HG03175 (cell line): ENCODE data around the gene PRKRIP1.
"Not testable (repeated sequence)": the region's sequence is repeated elsewhere in the genome, so short reads cannot be mapped to it uniquely, and the experiment has no call there.

Experiments
- ATAC-seq: cut with Tn5 transposase; IDR thresholded peaks from one replicate; pipeline ENCODE4 v1.9.1; 2021; ENCODE audit warnings: mild to moderate bottlenecking, moderate library complexity; ENCODE audit not compliant: unreplicated experiment

PRKRIP1 gene

DNA sequence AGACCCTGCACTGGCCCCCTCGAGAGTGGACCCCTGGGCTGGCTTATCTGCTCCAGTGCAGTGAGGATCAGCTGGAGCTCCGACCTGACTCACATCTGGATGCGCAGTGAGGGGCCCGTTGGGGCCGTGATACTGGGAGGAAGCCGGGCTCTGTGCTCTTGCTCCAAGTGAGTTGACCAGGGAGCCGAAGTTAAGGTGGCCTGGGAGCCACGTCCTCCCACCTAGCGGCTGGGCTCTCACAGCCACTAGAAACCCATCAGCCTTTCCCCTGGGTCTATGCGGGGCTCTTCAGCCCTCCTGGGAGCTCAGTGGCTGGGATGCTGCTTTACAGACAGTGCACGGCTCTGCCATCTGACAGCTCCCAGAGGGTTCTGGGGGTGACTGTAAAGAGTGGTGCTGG lies 59.4 kb downstream of the PRKRIP1 start:
- no peak for ATAC-seq

DNA sequence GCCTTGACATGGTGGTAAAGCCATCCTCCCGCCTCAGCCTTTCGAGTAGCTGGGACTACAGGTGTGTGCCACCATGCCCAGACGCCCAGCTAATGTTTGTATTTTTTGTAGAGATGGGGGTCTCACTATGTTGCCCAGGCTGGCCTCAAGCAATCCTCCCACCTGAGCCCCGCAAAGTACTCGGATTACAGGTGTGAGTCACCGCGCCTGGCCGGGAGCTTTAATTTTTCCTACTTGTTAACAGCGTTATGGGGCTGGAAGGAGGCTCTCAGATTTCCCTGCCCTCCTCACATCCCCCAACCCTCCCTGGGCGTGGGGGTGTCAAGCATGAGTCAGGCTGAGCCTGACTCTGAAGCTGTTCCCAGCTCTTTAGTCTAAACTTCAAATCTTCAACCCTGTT lies 60.2 kb downstream of the PRKRIP1 start:
- no peak for ATAC-seq

DNA sequence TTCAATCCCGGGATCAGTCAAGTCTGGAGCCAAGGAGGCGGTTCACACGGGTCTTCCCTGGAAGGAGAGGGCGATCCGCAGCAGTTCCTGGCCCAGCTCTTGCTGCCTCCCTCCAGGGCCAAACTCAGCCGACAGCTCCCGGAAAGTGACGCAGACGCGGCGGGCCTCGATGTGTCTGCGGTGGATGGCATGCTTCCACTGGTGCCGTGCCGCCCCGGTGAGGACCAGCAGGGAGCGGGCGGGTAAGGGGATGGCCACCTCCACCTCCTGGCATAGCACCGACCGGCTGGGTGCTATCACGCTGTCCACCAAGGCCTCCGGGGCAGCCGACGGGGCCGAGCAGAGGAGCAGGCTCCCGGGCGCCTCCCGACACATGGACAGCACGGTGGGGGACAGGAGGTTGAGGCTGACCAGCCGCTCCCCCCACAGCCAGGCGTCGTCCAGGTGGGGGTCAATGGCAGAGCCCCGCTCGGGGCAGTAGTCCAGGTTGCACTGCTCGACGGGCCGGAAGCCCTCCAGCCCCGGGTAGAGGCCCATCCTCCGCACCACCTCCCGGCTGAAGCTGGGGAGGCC lies 61.3 kb downstream of the PRKRIP1 start:
- no peak for ATAC-seq

DNA sequence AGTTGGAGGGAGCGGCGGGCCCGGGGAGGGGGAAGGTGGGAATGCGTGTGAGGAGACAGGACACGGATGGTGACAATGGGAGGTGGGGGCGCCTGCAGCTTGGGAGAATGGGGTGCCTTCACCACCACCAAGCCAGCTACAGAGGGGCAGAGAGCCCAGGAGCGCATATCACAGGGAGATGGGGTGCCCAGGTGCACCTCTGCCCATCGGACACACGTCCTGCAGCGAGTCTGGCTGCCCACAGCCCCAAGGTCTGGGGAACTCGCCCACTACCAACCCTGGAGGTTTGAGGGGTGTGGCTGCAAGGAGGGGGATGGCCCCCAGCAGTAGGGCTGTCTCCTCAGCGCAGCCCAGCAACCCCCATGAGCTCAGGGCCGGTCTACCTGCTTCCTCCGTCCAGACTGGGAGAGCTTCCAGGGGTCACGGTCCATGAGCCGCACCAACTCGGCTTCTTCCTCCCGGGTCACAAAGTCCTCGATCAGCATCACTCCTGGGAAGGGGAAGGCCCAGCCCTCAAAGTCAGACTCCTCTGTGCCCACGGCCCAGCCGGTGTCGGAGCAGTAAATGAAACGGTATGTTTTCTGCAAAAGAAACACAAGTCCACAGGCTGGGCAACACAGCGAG lies 63.2 kb downstream of the PRKRIP1 start:
- ATAC-seq = no peak

DNA sequence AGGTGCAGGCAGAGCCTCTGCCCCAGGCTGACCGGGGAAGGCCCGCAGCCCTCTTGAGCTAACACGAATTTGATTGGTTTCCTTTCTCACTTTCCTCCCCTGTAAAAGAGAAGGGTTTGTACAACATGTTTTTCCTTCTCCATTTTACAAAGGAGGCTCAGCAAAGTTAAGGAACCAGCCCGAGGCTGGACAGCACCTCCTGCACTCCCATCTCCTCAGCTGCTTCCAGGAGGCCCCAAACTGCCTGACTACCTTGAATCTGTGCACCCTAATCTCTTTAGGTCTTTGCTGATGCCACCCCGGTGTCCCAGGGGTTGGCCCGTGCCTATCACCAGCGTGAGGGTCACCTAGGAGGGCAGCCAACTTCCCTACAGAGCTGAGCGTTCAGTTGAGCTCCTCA lies 64.3 kb downstream of the PRKRIP1 start:
- no peak for ATAC-seq

DNA sequence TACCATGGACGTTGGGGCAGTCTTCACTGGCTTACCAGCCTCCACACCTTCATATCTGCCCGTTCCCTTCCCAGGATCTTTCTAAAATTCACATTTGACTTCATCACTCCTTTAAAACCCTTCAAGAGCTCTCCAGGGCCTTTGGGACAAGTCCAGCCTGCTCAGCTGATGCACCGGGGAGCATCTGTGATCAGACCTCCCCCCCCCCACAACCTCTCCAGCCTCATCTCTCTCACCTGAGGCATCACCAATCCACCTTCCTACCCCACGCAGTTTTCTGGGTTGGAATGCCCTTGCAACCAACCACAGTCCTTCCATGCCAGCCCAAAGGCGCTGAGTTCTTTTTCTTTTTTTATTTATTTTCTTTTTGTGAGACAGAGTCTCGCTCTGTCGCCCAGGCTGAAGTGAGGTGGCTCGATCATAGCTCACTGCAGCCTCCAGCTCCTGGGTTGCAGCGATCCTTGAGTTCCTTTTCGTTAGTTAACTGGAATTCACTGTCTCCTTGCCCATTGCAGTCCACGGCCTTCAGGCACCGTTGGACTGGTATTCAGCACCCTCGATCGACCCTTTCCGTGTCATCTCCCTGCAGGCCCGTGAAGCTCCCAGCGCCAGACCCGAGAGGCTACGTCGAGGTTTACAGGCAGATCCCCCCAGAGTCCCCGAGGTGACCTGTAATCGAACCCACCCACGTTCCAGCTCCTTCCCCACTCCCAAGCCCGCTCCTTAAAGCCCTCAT lies 67.8 kb downstream of the PRKRIP1 start:
- ATAC-seq = no peak

DNA sequence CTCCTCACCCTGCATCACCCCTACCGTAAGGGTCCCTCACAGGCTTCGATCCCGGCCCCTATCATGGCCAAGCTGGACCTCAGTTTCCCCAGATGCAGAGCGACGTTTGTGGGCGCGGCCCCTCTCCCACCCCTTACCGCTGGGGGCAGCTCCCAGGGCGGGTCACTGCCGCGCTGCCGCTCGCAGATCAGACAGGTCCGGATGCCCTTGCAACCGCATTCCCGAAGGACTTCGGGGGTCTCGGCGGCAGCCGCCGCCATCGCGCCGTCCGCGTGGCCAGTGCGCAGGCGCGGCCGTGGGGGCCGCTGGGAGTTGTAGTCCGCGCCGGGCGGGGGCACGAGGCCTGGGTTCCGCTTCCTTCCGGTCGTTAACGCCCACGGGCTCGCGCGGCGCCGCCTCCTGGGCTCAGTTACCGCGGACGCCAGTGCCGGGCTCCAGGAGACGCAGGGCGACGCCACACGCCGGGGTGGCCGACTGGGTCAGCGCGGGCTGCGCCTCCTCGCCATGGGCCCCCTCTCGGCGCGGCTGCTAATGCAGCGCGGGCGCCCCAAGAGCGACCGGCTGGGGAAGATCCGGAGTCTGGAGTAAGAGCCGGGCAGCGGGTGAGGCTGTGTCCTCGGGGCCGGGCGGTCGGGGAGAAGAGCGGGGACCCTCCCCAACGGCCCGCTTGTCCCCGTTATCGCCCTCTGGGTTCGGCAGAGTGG lies 68.6 kb downstream of the PRKRIP1 start, which contains the start of the genes ALKBH4 and LRWD1:
Gene ALKBH4, minus strand, starts transcription at position 287 of the 704 bp plus-strand sequence. Its CDS starts 27 bp downstream, at position 260.
Gene LRWD1, plus strand, starts transcription at position 408 of the 704 bp plus-strand sequence. Its CDS starts 97 bp downstream, at position 505.
- ATAC-seq = peak; percentile 87

DNA sequence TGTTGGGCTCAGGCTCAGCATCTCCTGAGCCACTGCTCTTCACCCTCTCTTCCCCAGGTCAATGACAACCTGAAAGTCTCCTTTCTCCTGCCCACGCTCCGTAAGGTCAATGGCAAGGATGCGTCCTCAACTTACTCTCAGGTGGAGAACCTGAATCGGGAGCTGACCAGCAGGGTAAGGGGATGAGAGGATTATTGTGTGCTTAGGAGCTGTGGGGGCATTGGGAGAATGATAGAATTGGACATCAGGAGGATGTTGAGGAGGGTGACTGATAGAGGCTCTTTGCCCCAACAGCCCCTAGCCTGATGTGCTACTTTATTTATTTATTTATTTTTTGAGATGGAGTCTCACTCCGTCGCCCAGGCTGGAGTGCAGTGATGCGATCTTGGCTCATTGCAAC lies 69.9 kb downstream of the PRKRIP1 start:
- no peak for ATAC-seq

DNA sequence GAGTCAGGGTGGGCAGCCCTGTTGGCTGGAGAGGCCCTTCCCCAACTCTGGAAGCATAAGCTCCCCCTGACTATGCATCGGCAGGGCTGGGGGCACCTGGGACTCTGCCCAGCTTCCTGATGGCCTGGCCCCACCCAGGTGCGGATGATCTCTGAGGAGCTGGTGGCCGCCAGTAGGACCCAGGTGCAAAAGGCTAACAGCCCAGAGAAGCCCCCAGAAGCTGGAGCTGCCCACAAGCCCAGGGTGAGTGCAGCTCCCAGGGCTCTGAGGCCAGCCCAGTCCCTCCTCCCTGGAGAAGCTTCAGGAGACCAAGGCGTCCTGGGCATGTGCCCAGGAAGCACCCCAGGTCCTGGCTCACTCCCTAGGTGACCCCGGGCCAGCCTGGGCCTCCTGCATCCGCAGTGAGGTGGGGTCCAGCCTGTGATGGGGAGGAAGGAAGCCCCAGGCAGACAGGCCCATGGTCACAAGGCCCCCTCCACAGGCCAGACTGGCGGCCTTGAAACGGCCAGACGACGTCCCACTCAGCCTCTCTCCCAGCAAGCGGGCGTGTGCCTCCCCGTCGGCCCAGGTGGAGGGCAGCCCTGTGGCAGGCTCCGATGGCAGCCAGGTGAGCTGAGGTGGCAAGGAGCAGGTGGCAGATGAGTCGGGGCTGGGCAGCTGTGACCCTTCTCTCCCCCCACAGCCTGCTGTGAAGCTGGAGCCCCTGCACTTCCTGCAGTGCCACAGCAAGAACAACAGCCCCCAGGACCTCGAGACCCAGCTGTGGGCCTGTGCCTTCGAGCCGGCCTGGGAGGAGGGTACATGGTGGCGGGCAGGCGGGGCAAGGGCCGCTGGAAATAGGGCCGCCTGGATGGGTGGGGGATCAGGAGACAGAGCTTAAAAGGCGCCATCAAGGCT lies 71.7 kb downstream of the PRKRIP1 start:
- no peak for ATAC-seq

DNA sequence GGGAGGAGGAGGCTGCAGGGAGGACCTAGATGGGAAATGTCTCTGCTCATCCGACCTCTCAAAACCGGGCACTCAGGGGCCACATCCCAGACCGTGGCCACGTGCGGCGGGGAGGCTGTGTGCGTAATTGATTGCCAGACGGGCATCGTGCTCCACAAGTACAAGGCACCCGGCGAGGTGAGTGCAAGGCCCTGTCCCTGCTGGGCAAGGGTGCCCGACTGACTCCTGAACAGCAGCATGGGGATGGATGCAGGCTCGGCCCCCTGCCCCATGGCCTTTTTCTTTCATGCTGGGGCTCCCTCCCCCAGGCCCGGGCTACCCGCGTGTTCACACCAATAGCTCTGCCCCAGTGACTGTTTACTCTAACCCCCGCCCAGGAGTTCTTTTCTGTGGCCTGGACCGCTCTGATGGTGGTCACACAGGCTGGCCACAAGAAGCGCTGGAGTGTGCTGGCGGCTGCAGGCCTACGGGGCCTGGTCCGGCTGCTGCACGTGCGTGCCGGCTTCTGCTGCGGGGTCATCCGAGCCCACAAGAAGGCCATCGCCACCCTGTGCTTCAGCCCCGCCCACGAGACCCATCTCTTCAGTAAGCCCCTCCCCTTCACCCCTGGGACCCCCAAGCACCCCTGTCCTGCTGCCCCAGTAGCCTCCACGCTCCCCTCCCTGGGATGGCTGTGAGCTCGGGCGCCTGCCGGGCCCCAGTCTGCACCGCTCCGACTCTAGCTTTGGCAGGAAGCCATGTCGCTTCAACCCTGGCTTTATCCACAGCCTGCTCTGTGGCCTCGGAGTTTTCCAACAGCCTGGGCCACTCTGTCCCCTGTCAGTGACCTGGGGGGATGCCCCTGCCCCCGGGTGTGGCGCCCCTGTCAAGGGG lies 72.6 kb downstream of the PRKRIP1 start:
- ATAC-seq = no peak

DNA sequence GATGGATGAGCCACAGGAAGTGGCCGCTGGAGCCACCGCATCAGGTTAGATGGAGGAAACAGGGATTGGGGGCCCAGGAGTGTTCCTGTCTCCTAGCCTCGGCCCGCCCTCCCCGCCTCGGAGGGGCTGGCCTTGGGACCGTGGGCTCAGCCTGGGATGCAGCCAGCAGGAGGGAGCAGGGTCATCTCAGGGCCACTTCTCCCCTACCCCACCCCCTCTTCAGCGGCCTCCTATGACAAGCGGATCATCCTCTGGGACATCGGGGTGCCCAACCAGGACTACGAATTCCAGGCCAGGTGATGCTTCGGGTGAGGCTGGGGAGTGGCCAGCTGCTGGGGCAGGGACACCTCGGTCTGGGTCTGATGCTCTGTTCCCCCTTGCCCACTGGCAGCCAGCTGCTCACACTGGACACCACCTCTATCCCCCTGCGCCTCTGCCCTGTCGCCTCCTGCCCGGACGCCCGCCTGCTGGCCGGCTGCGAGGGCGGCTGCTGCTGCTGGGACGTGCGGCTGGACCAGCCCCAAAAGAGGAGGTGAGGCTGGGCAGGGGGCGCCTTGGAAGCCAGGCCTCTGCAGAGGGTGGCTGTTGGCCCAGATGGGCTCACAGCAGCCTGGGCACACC lies 73.3 kb downstream of the PRKRIP1 start:
- no peak for ATAC-seq

DNA sequence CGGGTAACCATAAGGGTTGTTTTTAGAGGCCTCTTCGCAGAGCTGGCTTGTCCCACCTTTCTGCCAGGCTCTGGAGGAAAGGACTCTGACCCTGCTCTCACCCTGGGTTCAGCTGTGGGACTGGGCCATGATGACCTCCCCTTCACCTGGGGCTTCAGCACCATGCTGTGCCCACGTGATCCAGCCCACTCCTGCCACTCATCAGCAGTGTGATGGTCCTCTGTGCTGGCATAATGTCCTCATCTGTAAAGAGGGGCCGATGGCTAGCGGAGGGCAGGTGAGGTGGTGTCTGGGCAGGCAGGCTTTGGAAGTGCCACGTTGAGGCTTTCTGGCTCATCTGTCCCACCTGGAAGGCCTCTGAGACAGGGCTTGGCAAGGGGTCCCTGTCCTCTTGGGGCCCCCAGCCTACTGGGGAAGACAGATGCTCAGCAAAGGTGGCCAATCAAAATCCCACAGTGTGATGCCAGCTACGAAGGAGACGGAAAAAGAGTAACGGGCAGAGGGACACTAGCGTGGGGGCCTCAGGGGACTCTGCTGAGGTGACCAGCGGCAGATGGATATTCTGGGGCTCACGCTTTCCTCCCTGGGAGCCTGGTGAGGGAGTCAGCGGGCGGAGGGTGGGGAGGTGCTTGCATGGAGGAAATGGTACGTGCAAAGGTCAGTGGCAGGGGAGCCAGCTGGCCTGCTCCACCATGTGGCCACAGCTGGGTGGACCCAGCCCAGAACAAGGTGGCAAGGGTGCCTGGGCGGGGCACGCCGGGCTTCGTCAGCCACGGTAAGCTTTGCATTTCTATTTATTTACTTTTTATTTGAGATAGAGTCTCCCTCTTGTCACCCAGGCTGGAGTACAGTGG lies 74.0 kb downstream of the PRKRIP1 start:
- no peak for ATAC-seq

DNA sequence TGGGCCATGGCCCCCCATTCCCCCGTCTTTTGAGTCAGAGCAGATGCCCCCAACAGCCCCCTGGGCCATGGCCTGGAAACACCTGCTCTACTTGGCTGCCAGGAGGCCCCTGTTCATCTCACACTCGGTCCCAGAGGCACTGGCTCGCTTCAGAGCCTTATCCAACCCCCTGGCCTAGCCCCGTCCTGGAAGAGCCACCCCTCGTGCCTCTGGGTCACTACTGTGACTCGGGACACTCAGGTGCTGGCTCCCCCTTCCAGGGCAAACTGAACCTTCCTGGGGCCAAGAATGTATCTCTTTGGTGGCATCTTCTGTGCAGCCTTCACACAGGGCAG lies 75.6 kb downstream of the PRKRIP1 start:
- no peak for ATAC-seq

DNA sequence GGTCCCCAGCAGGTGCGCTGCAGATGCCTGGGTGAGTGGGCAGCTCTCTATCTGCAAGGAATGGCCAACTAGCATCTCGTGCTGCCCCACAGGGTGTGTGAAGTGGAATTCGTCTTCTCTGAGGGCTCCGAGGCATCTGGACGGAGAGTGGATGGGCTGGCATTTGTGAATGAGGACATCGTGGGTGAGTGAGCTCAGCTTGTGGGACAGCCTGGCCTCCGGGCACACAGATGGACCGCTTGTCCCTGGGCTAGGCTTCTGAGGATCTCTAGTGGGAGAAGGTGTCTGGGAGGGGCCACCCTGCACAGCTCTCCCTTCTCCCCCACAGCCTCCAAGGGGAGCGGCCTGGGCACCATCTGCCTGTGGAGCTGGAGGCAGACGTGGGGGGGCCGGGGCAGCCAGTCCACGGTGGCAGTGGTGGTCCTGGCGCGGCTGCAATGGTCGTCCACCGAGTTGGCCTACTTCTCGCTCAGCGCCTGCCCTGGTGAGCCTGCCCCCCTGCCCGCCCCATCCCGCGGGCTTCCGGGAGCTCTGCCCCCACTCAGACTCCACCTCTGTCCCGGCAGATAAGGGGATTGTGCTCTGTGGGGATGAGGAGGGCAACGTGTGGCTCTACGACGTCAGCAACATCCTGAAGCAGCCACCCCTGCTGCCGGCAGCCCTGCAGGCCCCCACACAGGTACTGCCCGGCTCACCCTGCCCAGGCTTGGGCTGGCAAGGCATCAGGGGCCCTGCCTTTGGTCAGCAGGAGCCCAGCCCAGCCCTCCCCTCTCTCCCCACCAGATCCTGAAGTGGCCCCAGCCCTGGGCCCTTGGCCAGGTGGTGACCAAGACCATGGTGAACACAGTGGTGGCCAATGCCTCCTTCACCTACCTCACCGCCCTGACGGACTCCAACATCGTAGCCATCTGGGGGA lies 76.2 kb downstream of the PRKRIP1 start:
- no peak for ATAC-seq

DNA sequence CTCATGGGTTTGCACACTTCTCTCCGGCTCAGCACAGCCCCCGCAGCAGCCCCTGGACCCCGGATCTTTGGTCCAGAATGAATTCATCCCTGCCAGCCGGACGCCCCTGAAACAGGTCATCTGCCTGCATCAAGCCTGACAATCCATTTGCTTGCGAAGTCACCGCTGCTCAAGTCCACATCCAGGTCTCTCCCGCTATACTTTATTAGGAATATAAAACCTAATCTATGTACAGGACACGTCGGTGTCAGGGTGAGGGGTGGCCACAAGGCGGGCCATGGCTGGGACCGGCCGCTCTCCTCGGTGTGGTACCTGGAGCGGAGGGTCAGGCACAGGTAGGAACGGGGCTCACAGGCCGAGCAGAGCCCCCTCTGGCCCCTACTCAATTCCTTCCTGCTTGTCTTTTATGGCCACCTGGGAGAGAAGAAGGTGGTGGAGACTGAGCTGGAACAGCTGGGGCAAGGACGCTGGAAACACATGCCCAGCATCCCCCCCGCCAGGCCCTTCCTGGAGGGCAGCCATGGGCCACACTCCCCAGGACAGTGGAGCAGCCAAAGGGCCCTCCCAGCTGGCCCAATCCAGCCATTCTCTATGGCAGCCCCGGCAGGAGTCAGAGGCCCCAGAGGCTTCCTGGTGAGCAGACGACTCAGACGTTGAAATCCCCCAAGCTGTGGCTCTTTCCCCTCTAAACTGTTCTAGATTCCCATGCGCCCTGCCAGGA lies 77.3 kb downstream of the PRKRIP1 start:
- no peak for ATAC-seq

DNA sequence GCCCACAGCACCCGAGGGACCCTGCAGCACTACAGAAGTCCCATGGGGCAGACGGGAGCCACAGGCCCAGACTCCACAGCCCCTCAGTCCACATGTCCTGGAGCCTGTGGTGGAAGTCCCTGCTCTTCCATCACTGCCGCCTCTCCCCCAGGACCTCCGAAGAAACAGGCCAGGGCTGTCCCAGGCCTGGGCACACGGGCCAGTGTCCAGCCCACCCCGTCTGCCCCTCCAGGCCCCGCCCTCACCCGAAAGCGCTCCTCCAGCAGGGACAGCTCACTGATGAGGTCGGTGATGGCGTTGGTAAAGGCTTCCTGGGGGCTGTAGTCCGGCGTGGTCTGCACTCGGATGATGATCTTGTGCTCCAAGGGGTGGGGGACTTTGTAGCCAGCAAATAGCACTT lies 78.0 kb downstream of the PRKRIP1 start:
- not testable (repeated sequence) for ATAC-seq
